GM18868 (cell line): Measurements from ENCODE around the gene FBXO17.
"Not testable (repeated sequence)": the region's sequence is repeated elsewhere in the genome, so short reads cannot be mapped to it uniquely, and the experiment has no call there.

Experiments
- ATAC-seq: cut with Tn5 transposase; IDR thresholded peaks from one replicate; pipeline ENCODE4 v1.9.1; 2021; ENCODE audit warnings: mild to moderate bottlenecking, moderate library complexity; ENCODE audit not compliant: unreplicated experiment

Gene FBXO17

DNA sequence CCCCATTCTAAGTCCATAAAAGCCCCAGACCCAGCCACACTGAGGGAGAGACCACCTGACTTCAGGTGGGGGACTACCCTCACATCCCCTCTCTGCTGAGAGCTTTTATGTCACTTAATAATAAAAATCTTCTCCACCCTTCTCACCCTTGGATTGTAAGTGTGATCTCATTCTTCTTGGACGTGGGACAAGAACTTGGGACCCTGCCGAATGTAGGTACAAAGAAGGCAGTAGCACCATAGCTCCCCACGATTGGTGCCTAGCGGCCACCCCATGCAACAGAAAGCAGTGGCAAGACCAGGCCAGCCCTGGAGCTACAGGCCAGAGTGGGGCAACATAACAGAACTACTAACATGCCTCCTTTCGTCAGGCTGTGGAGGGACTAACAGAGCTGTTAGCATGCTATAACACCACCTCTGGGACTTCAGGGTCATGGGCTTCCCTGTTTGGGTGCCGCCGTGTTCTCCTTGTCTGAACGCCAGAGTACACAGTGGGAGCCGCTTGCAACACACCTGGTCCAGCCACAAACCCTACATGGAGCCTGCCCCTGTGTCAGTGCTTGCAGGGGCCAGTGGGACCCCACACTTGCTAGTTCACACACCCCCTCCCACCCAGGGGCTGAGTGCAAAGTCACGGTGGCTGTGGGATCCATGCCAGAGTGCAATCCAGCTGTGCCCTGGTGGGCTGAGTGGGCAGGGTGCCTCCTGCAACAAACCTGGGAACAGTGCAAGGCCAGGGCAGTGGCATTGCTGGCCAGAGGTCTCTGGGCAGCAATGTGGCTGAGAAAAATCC, 5.2 kb upstream of the FBXO17 start:
- no peak for ATAC-seq

GRCh38 chr19:38979812-38980211, 4.3 kb upstream of the FBXO17 start:
- ATAC-seq, result no peak

DNA sequence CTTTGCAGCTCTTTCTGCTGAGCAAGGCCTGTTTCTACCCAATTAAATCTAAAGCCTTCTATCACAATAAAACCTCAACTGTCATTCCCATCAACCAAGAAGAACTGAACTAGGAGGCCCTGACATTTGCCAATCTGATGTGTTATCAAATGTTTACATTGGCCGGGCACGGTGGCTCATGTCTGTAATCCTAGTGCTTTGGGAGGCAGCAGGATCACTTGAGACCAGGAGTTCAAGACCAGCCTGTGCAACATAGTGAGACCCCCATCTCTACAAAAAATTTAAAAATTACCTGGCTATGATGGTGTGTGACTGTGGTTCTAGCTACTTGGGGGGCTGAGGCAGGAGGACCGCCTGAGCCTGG, 2.8 kb upstream of the FBXO17 start:
- ATAC-seq, result no peak

DNA sequence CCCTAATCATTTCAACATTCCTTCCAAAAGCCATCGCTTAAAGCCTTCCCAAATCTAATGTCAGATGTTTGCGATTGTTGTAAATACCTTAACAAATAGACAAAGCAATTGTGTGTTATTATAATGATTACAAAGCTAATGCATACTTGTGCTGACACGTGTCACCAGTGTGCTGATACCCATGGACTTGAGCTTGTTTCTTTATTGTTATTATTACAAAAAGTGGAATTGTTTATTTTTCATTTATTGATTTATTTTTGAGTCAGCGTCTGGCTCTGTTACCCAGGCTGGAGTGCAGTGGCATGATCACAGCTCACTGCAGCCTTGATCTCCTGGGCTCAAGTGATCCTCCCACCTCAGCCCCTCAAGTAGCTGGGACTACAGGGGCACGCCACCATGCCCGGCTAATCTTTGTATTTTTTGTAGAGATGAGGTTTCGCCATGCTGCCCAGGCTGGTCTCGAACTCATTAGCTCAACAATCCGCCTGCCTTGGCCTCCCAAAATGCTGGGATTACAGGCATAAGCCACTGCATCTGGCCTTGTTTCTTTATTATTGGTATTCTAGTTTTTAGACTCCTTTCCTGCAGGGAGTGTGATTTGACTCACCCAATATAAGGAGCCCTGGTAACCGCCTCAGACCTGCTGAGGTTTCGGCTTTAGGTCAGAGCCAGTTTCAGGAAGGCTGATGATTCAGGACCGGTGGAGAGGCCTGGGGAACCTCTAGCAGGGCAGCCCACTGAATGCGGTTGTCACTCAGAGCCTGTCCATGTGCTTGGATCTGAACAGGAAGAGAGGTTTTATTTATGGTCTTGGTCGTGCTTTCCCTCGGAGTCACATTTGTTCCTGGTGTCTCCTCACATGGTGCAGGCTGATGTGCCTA, 2.1 kb upstream of the FBXO17 start:
- peak; percentile 71 for ATAC-seq

- ATAC-seq, result no peak
Observed at GRCh38 chr19:38975861-38976271, 324 bp upstream of the FBXO17 start.

DNA sequence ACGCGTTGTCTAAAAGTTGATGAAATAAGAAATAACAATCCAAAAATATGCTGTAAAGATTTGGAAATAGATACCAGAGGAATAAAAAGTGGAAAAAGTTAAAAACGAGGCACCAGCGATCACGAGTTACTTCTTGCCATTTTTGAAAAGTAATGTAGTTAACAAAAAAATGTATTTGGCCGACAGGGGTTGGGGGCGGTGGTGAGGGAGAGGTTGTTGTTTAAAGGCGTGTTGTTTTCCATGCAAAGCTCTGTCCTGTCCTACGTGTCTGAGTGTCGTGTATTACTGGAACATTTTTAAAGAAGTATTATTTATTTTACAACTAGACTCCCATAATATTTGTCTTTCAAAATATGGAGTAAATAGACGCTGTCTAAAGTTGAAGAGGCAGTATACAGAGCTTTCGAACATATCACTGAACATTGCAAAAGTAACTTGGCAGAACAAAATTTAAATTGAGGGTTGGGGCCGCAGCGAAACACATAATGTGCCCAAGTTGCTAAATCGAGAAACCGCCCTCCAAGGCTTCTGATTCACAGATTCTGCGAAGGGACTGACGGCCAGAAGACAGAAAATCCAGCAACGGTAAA, 823 bp downstream of the FBXO17 start:
- ATAC-seq, result no peak

- no peak for ATAC-seq
Observed at GRCh38 chr19:38971672-38972071, 3.9 kb downstream of the FBXO17 start.

DNA sequence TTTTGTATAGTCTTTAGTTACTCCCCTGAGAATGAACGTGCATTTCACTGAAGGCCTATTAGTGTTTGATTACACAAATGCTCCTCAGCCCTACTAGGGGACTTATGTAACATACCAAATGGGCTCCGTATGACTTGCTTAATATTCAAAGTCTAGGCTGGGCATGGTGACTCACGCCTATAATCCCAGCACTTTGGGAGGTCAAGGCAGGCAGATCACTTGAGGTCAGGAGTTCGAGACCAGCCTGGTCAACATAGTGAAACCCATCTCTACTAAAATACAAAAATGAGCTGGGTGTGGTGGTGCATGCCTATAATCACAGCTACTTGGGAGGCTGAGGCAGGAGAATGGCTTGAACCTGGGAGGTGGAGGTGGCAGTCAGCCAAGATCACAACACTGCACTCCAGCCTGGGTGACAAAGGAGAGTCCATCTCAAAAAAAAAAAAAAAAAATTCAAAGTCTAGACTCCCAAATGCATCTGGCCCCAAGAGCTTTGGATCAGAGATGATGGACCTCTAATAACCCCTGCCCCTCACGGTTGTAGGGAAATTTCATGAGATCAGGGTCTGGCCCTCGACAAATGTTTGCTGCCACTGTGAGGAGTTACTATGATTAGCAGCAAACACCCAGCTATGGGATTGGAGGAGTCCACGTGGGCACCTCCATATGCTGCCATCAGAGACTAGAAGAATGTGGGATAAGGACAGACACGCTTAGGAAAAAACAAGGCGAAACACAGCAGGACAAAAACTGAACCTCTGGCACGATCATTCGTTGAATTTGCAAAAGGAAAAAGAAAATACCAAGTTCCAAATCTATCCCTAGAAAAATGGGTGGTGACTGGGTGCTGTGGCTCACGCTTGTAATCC, 4.6 kb downstream of the FBXO17 start:
- no peak for ATAC-seq

DNA sequence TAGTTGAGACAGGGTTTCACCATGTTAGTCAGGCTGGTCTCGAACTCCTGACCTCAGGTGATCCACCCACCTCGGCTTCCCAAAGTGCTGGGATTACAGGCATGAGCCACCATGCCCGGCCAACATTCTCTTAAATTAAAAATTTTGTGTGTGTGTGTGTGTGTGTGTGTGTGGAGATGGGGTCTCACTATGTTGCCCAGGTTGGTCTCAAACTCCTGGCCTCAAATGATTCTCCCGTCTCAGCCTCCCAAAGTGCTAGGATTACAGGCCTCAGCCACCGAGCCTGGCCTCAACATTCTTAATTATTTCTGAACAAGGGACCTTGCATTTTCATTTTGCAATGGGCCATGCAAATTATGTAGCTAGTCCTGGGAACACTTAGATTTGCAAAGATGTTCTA, 9.4 kb downstream of the FBXO17 start:
- not testable (repeated sequence) for ATAC-seq

DNA sequence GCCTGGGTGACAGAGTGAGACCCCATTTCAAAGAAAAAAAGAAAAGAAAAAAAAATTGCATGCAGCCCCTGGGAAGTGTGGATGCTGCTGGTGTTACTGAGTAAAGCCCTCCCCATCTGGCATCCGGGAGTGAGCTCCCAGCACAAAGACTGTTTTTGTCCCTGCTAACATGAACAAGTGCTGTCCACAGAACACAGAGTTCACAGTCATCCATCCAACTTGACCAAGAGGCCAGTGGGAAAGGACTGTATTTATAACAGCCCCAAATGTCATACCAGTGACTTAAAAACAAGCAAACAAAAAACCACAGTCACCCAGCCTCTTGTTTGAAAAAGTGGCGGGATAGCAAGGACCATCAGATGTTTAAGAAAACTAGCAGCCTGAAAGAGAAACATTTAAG, 10.8 kb downstream of the FBXO17 start:
- no peak for ATAC-seq

GRCh38 chr19:38959618-38960017, 15.9 kb downstream of the FBXO17 start:
- no peak for ATAC-seq

DNA sequence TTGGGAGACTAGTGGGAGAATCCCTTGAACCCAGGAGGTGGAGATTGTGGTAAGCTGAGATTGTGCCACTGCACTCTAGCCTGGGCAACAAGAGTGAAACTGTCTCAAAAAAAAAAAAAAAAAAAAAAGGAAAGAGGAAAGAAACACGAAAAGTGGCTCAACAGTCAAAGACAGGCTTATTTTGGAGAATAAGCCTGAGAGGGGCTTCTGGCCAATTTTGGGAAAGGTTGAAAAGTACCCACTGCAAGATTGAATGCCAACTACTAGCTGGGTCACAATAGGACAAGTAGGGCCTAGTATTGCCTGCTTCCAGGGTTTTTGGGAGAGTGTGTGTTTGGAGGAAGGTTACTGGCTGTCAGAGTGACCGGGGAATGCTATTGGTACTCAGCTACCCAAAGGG, 17.2 kb downstream of the FBXO17 start:
- ATAC-seq, result no peak

DNA sequence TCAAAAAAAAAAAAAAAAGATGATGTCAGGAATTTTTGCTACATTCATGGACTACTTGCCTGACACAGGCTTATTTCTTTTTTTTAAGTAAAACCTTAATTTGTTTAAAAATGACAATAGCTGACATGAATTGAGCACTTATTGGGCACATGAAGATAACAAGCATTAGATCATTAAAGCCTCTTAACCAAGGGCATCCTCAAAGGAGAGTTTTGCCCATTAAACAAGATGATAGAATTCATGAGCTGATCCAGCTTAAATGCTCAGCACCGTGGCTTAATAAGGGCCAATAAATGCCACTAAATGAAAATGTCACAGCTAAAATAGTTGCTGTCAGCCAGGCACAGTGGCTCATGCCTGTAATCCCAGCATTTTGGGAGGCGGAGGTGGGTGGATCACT, 19.3 kb downstream of the FBXO17 start:
- no peak for ATAC-seq

- ATAC-seq, result no peak
Observed at GRCh38 chr19:38953677-38954076, 21.9 kb downstream of the FBXO17 start.

DNA sequence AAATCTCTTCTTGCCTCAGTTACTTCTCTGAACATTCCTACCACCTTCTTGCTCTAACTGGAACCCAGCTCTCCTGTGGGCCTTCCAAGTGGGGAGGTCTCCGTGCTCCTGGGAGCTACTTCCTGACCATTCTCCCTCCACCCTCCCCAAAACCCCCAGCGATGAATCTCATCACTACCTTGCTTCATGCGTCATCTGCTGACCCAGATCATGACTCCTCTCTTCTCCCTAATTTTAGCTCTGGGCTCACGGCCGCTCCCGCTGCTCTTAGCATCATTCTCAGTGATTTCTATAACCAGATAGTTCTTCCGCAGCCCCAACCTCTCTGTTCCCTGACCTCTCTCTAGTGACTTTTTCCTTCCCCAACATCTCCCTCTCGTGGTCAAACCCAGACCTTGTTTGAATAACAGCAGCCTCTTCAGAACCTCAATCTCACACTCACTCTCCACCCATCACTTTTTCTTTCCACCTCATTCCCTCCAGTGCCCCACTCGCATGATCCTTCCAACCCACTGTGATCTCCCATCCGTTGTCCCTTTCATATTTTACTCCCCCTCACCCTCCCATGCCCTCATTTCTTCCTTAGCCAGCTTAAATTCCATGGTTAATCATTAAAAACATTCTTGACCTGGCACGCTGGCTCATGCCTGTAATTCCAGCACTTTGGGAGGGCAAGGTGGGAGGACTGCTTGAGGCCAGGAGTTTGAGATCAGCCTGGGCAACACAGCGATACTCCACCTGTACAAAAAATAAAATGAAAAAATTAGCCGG, 23.0 kb downstream of the FBXO17 start:
- ATAC-seq, result no peak

DNA sequence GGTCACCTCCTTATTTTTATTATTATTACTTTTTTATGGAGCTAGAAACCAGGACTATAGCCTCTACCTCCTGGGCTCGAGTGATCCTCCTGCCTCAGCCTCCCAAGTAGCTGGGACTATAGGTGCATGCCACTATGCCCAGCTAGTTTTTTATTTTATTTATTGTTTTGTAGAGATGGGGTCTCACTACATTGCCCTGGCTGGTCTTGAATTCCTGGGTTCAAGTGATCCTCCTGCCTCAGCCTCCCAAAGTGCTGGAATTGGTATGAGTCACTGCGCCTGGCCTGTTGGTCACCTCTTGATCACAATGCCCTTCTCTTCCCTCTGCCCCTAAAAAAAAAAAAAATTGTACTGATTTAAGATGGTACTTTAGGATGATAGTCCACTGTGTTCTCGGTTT, 24.4 kb downstream of the FBXO17 start:
- no peak for ATAC-seq

DNA sequence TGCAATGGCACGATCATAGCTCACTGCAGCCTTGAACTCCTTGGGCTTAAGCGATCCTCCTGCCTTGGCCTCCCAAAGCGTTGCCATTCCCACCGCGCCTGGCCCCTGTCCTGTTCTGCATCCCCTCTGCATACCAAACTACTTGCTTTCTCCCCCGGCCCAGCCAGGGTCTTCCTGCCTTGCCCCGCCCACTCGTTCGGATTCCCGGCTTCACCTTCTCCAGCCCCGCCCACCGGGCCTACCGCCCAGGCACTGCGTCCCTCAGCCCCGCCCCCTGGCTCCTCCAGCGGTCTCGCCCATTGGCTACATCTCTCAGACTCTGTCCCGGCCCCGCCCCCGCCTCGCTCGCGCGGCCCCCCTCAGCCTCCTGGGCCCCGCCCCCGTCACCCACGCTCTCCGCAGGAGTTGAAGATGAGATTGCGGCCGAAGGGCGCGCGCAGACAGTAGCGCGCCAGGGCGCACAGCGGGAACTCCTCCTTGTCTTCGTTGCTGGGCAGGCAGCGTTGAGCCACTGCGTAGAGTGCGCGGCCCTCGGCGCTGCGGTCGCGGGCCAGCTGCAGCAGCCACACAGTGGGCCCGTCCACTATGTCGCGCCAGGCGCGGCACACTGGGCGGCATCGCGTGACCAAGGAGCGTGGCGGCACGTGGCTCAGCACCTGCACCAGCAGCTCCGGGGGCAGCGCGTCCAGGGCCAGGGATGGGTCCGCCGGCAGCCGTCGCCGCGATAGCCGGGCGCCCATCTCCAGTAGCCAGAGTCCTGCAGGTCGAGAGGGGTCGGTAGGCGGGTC, 25.8 kb downstream of the FBXO17 start:
- ATAC-seq, result no peak

- ATAC-seq, result no peak
Observed at GRCh38 chr19:38946229-38947010, 29.1 kb downstream of the FBXO17 start.
